GM12865 (cell line): ENCODE measurements around the gene PCDHAC1.

Source experiments
- DNase-seq: peaks from one replicate; pipeline ENCODE4 v3.0.0; 2010; ENCODE audit warnings: low read depth
- H3K4me3 ChIP-seq: 2 replicates; pipeline ENCODE4 v1.5.1; 2011; ENCODE audit warnings: mild to moderate bottlenecking, low read depth, low read length, control low read depth
- TF ChIP-seq, protein P1 (sequence below): IDR thresholded peaks from 2 replicates; pipeline ENCODE4 v1.5.1; 2011; ENCODE audit warnings: low read length, control low read depth, low read depth, inconsistent platforms; ENCODE audit not compliant: insufficient read depth; ENCODE audit errors: missing control alignments

PCDHAC1 gene

DNA sequence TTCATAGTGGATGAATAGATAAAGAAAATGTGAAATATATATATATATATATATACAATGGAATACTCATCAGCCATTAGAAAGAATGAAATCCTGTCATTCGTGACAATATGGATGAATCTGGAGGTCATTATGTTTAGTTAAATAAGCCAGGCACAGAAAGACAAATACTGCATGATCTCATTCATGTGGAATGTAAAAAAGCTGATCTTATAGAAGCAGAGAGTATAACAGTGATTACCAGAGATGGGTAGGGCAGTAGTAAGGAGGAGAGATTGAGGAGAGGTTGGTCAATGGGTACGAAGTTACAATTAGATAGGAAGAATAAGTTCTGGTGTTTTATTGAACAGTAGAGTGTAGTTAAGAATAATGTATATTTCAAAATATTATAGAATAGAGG is 20.5 kb downstream of the PCDHAC1 start:
- TF ChIP-seq, protein P1, sequence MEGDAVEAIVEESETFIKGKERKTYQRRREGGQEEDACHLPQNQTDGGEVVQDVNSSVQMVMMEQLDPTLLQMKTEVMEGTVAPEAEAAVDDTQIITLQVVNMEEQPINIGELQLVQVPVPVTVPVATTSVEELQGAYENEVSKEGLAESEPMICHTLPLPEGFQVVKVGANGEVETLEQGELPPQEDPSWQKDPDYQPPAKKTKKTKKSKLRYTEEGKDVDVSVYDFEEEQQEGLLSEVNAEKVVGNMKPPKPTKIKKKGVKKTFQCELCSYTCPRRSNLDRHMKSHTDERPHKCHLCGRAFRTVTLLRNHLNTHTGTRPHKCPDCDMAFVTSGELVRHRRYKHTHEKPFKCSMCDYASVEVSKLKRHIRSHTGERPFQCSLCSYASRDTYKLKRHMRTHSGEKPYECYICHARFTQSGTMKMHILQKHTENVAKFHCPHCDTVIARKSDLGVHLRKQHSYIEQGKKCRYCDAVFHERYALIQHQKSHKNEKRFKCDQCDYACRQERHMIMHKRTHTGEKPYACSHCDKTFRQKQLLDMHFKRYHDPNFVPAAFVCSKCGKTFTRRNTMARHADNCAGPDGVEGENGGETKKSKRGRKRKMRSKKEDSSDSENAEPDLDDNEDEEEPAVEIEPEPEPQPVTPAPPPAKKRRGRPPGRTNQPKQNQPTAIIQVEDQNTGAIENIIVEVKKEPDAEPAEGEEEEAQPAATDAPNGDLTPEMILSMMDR = no peak
- H3K4me3 ChIP-seq = no peak overlapping the region
- DNase-seq = no peak

DNA sequence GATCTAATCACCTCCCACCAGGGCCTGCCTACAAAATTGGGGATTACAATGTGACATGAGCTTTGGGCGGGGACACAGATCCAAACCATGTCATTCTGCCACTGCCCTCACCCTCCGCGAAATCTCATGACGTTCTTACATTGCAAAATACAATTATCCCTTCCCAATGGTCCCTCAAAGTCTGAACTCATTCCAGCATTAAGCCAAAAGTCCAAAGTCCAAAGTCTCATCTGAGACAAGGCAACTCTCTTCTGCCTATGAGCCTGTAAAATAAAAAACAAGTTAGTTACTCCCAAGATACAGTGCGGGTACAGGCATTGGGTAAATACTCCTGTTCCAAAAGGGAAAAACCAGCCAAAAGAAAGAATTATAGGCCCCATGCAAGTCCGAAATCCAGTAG is 25.5 kb downstream of the PCDHAC1 start:
- no peak overlapping the region for H3K4me3 ChIP-seq
- no peak for DNase-seq
- TF ChIP-seq, protein P1 = no peak

DNA sequence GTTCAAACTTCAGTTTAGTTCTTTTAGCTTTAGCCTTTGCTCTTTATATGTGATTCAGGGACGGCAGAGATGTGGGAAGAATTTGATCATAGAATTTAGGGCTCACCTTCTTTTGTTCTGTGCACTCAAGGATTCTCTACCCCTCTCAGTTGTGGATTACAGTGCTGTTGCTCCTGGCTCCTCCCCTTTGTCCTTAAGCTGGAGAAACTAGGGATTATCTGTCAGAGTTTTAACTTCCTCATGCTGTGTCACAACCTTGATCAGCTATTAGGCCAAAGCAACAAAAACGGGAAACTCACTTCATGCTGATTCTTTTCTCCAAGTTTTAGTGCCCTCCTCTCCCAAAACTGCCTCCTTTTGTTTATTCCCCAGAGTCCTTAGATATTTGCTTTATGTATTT is 27.1 kb downstream of the PCDHAC1 start:
- TF ChIP-seq, protein P1 = no peak
- DNase-seq = no peak
- no peak overlapping the region for H3K4me3 ChIP-seq

DNA sequence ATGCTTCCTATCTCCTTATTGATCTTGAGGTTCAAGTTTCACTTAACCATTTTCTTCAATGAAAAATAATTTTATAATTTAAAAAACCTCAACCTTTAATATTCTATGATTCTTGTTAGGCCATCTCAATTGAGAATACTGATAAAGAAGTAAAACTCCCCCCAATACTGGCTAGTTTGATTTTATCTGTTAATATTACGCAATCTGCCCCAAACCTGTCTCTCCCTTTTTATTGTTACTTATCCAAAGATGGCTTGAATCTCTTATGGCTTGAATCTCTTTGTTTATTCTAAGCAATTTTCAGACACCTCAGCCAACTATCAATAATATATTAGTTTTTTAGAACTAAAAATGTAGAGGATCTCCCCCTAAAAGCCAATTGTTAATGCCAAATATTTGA is 36.1 kb downstream of the PCDHAC1 start:
- TF ChIP-seq, protein P1 = no peak
- DNase-seq = no peak
- H3K4me3 ChIP-seq = no peak overlapping the region

DNA sequence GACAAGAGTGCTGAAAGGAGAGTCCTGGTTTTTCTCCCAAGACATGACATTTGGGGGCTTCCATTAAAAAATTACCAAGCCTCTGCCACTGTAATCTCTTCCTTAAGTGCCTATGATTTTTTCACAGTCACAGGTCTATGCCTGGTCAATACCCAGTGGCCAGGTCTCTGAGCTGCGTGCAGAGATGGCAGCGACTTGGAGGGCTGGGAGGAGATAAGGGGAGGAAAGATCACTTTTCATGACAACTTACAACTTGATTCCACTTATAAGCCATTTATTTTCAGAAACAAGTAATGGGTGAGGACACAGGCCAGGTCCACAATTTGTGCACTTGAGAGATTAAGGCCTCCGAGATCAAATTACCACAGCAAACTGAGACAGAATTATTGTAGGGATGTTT is 38.3 kb downstream of the PCDHAC1 start:
- no peak overlapping the region for H3K4me3 ChIP-seq
- TF ChIP-seq, protein P1 = no peak
- DNase-seq = no peak

DNA sequence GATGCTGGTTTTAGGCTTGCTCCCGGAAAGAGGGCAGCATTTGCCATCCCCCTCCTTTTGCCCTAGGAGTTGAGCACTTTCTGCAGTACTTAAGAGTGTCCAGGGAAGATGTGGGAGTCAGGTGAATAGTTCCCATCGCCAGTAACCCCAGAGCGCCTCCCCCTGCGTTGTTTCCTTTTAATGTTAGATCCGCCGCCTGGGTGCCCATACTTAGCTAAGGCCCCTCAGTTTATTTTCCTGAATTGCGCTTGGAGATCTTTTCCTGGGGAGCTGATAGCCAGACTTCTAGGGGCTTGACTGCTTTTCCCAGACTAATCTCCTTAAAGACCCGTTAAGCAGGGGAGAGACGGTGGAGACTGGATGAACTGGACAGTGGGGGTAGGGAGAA is 39.8 kb downstream of the PCDHAC1 start:
- no peak for DNase-seq
- TF ChIP-seq, protein P1 = no peak
- H3K4me3 ChIP-seq = no peak overlapping the region

DNA sequence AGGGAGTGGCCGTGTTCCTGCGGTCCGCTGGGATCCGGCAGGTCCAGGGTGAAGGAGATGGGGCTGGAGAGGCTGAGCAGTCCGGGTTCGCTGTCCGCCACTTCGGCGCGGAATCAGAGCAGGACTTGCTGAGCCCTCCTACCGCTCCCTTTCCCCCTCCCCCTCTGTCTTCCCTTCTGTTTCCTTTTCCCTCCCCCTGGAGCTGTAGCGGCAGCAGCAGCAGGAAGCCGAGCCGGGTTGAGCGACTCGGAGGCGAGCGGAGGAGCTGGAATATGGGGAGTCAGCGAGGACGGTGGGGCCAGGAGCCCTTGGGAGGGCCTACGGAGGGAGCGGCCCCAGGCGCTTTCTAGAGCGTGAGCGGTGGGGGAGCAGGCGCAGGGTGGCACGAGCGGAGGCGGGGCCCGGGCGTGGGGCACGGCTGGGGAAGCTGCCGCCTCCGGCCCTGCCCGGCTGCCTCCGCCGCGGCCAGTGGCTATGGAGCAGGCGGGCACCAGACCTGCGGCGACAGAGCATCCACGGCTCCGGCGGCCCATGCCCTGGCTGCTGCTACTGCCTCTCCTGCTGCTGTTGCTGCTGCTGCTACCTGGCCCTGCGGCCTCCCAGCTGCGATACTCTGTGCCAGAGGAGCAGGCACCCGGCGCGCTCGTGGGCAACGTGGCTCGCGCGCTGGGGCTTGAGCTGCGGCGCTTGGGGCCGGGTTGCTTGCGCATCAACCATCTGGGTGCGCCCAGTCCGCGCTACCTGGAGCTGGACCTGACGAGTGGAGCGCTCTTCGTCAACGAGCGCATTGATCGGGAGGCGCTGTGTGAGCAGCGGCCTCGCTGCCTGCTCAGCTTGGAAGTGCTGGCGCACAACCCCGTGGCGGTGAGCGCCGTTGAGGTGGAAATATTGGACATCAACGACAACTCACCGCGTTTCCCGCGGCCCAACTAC is 40.5 kb downstream of the PCDHAC1 start, which contains the start of gene PCDHAC2:
PCDHAC2 (plus strand) TSS at position 184 of the 933 bp plus-strand sequence; CDS start at position 475, 291 bp downstream.
- H3K4me3 ChIP-seq = no peak within 1 kb of the TSS
- TF ChIP-seq, protein P1 = no peak
- DNase-seq = no peak
